HL-60 (cell line): ENCODE data around the gene TPPP2.

Source experiments
- DNase-seq, 2 experiments: peaks; one replicate each; pipeline ENCODE4 v3.0.0-alpha.2; 2010 to 2020; ENCODE audit warnings: low read depth in 1 of 2, low spot score in 1 of 2
- H3K27ac ChIP-seq: fragments of 250-450 bp; sonication (Bioruptor Pico); replicated peaks from 2 replicates; pipeline ENCODE4 v1.5.1; 2020; ENCODE audit warnings: mild to moderate bottlenecking, moderate library complexity
- H3K27me3 ChIP-seq: fragments of 250-450 bp; sonication (Bioruptor Pico); 2 replicates; pipeline ENCODE4 v1.5.1; 2021; ENCODE audit warnings: mild to moderate bottlenecking, moderate library complexity; ENCODE audit not compliant: insufficient read depth, poor library complexity, severe bottlenecking
- H3K4me3 ChIP-seq: replicated peaks from 2 replicates; pipeline ENCODE4 v1.5.1; 2011; ENCODE audit warnings: mild to moderate bottlenecking, control low read depth, low read length; ENCODE audit not compliant: insufficient read depth
- GABPA ChIP-seq: IDR thresholded peaks from 2 replicates; pipeline ENCODE4 v1.6.1; 2012; ENCODE audit warnings: low read depth
- POLR2AphosphoS5 ChIP-seq: IDR thresholded peaks from 2 replicates; pipeline ENCODE4 v1.6.1; 2012; ENCODE audit warnings: low read depth
- REST ChIP-seq: IDR thresholded peaks from 2 replicates; pipeline ENCODE4 v1.6.1; 2012; ENCODE audit warnings: low read depth; ENCODE audit not compliant: insufficient replicate concordance
- SPI1 ChIP-seq: IDR thresholded peaks from 2 replicates; pipeline ENCODE4 v1.6.1; 2012; ENCODE audit warnings: low read depth, mild to moderate bottlenecking, borderline replicate concordance
- TF ChIP-seq, protein P1 (sequence below): IDR thresholded peaks from one replicate; pipeline ENCODE4 v1.5.1; 2011; ENCODE audit warnings: low read length, control low read depth, inconsistent platforms; ENCODE audit not compliant: insufficient read depth

Gene TPPP2

DNA sequence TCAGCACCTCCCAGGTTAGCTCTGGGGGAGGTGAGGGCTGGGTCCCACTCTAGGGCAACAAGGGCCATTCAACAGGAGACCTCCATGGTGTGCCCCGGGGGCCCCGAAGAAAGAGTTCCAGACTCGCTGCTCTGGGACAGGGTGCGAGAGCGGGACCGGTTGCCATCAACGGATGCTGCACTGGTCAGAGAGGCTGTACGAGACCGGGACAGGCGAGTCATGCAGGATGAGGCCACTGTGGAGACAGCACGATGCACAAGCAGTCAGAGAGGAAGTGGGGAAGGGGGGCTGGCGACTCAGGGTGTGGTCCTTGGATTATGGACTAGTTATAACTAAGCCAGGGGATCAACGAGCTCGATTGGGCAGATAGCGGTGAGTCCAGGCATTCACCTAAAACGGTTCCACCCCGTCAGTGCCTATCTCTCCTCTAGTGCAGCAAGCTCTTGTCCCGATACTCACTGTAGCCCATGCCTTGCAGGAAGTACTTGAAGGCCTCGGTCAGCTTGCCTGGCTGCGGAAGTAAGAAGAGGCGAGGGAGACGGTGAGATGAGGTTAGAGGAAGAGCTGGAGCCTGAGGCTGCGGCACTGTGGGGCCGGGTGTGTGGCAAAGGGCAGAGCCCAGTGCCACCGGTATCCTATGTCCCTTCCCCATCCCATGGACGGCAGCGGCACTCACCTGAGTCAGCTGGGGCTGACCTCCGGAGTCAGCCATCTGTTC is 12.3 kb upstream of the TPPP2 start:
- no peak for TF ChIP-seq REST
- no peak for TF ChIP-seq POLR2AphosphoS5
- TF ChIP-seq GABPA: no peak
- peak; percentile 81 for TF ChIP-seq SPI1
- TF ChIP-seq, protein P1, sequence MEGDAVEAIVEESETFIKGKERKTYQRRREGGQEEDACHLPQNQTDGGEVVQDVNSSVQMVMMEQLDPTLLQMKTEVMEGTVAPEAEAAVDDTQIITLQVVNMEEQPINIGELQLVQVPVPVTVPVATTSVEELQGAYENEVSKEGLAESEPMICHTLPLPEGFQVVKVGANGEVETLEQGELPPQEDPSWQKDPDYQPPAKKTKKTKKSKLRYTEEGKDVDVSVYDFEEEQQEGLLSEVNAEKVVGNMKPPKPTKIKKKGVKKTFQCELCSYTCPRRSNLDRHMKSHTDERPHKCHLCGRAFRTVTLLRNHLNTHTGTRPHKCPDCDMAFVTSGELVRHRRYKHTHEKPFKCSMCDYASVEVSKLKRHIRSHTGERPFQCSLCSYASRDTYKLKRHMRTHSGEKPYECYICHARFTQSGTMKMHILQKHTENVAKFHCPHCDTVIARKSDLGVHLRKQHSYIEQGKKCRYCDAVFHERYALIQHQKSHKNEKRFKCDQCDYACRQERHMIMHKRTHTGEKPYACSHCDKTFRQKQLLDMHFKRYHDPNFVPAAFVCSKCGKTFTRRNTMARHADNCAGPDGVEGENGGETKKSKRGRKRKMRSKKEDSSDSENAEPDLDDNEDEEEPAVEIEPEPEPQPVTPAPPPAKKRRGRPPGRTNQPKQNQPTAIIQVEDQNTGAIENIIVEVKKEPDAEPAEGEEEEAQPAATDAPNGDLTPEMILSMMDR: no peak
- Histone ChIP-seq H3K4me3 (no peak overlapping the region), H3K27ac (peak overlapping the region; percentile 59), H3K27me3 (no peaks in the 10 kb centered on the region)
- peak in 1 of 2 experiments; percentile 84 for DNase-seq

- H3K27me3 ChIP-seq: peaks cover under 1% of the 10 kb centered on the region
- TF ChIP-seq GABPA: no peak
- TF ChIP-seq, protein P1: no peak
- no peak for TF ChIP-seq REST
- TF ChIP-seq SPI1: no peak
- TF ChIP-seq POLR2AphosphoS5: no peak
- no peak for DNase-seq
- peak overlapping the region; percentile 59 for H3K27ac ChIP-seq
- no peak overlapping the region for H3K4me3 ChIP-seq
Observed at GRCh38 chr14:21018286-21018685, 11.7 kb upstream of the TPPP2 start.

GRCh38 chr14:21018781-21019180 is 11.2 kb upstream of the TPPP2 start:
- no peak for DNase-seq
- Histone ChIP-seq H3K27me3 (peaks cover 6% of the 10 kb centered on the region), H3K27ac (no peak overlapping the region), H3K4me3 (no peak overlapping the region)
- TF ChIP-seq GABPA: no peak
- TF ChIP-seq REST: no peak
- no peak for TF ChIP-seq POLR2AphosphoS5
- TF ChIP-seq, protein P1: no peak
- no peak for TF ChIP-seq SPI1
